ENCODE measurements around the gene SYP.
"Not testable (repeated sequence)": the region's sequence is repeated elsewhere in the genome, so short reads cannot be mapped to it uniquely, and the experiment has no call there.

Gene SYP

GRCh38 chrX:49162620-49163019 lies 37.4 kb downstream of the SYP start, which contains the start of gene MAGIX:
MAGIX (plus strand) TSS chrX:49162758; CDS start chrX:49162890, 132 bp downstream.
- H3K36me3 ChIP-seq (ENCODE audit: control insufficient read depth, insufficient read depth, low read length) = no peaks in the 10 kb centered on the region
- H3K27me3 ChIP-seq (replicated peaks; ENCODE audit: control insufficient read depth, insufficient read depth, low read length, poor library complexity, severe bottlenecking) = no peaks in the 10 kb centered on the region
- H3K4me3 ChIP-seq (ENCODE audit: insufficient read depth, low read depth, low read length, poor library complexity, severe bottlenecking) = peak within 1 kb of the TSS; percentile 46
- H3K9me3 ChIP-seq (ENCODE audit: control insufficient read depth, low read length) = no peaks in the 10 kb centered on the region
- no peak for DNase-seq
- H3K27ac ChIP-seq (ENCODE audit: insufficient read depth, low read length, poor library complexity, severe bottlenecking) = peak within 1 kb of the TSS; percentile 71
- peaks cover 8% of the 10 kb centered on the region for H3K4me1 ChIP-seq (ENCODE audit: control insufficient read depth, insufficient read depth, low read length, poor library complexity, severe bottlenecking)

- no peak for DNase-seq
- Histone ChIP-seq H3K4me1 (ENCODE audit: control insufficient read depth, insufficient read depth, low read length, poor library complexity, severe bottlenecking) (peaks cover 8% of the 10 kb centered on the region), H3K27ac (ENCODE audit: insufficient read depth, low read length, poor library complexity, severe bottlenecking) (no peak overlapping the region), H3K36me3 (ENCODE audit: control insufficient read depth, insufficient read depth, low read length) (no peaks in the 10 kb centered on the region), H3K27me3 (replicated peaks; ENCODE audit: control insufficient read depth, insufficient read depth, low read length, poor library complexity, severe bottlenecking) (no peaks in the 10 kb centered on the region), H3K9me3 (ENCODE audit: control insufficient read depth, low read length) (no peaks in the 10 kb centered on the region), H3K4me3 (ENCODE audit: insufficient read depth, low read depth, low read length, poor library complexity, severe bottlenecking) (no peak overlapping the region)
These were observed 38.4 kb downstream of the SYP start for GRCh38 chrX:49161632-49162031.

GRCh38 chrX:49160908-49161307 lies 39.1 kb downstream of the SYP start:
- Histone ChIP-seq H3K9me3 (ENCODE audit: control insufficient read depth, low read length) (no peaks in the 10 kb centered on the region), H3K27ac (ENCODE audit: insufficient read depth, low read length, poor library complexity, severe bottlenecking) (no peak overlapping the region), H3K4me1 (ENCODE audit: control insufficient read depth, insufficient read depth, low read length, poor library complexity, severe bottlenecking) (peaks cover 5% of the 10 kb centered on the region), H3K36me3 (ENCODE audit: control insufficient read depth, insufficient read depth, low read length) (no peaks in the 10 kb centered on the region), H3K27me3 (replicated peaks; ENCODE audit: control insufficient read depth, insufficient read depth, low read length, poor library complexity, severe bottlenecking) (no peaks in the 10 kb centered on the region), H3K4me3 (ENCODE audit: insufficient read depth, low read depth, low read length, poor library complexity, severe bottlenecking) (no peak overlapping the region)
- no peak for DNase-seq

- no peak for DNase-seq
- H3K4me3 ChIP-seq (ENCODE audit: insufficient read depth, low read depth, low read length, poor library complexity, severe bottlenecking) = no peak overlapping the region
- H3K9me3 ChIP-seq (ENCODE audit: control insufficient read depth, low read length) = no peaks in the 10 kb centered on the region
- H3K27ac ChIP-seq (ENCODE audit: insufficient read depth, low read length, poor library complexity, severe bottlenecking) = no peak overlapping the region
- H3K27me3 ChIP-seq (replicated peaks; ENCODE audit: control insufficient read depth, insufficient read depth, low read length, poor library complexity, severe bottlenecking) = no peaks in the 10 kb centered on the region
- no peaks in the 10 kb centered on the region for H3K36me3 ChIP-seq (ENCODE audit: control insufficient read depth, insufficient read depth, low read length)
- H3K4me1 ChIP-seq (ENCODE audit: control insufficient read depth, insufficient read depth, low read length, poor library complexity, severe bottlenecking) = no peaks in the 10 kb centered on the region
These were observed 42.8 kb downstream of the SYP start for GRCh38 chrX:49157194-49157593.

GRCh38 chrX:49155900-49156837 lies 43.8 kb downstream of the SYP start:
- Histone ChIP-seq H3K27me3 (replicated peaks; ENCODE audit: control insufficient read depth, insufficient read depth, low read length, poor library complexity, severe bottlenecking) (no peaks in the 10 kb centered on the region), H3K36me3 (ENCODE audit: control insufficient read depth, insufficient read depth, low read length) (no peaks in the 10 kb centered on the region), H3K4me1 (ENCODE audit: control insufficient read depth, insufficient read depth, low read length, poor library complexity, severe bottlenecking) (no peaks in the 10 kb centered on the region), H3K4me3 (ENCODE audit: insufficient read depth, low read depth, low read length, poor library complexity, severe bottlenecking) (peak overlapping the region; percentile 56), H3K27ac (ENCODE audit: insufficient read depth, low read length, poor library complexity, severe bottlenecking) (peak overlapping the region; percentile 87), H3K9me3 (ENCODE audit: control insufficient read depth, low read length) (no peaks in the 10 kb centered on the region)
- DNase-seq = peak; percentile 72 to 78 (median 76)

GRCh38 chrX:49155243-49155899 lies 44.6 kb downstream of the SYP start:
- Histone ChIP-seq H3K27me3 (replicated peaks; ENCODE audit: control insufficient read depth, insufficient read depth, low read length, poor library complexity, severe bottlenecking) (no peaks in the 10 kb centered on the region), H3K27ac (ENCODE audit: insufficient read depth, low read length, poor library complexity, severe bottlenecking) (peak overlapping the region; percentile 87), H3K9me3 (ENCODE audit: control insufficient read depth, low read length) (no peaks in the 10 kb centered on the region), H3K4me1 (ENCODE audit: control insufficient read depth, insufficient read depth, low read length, poor library complexity, severe bottlenecking) (no peaks in the 10 kb centered on the region), H3K36me3 (ENCODE audit: control insufficient read depth, insufficient read depth, low read length) (no peaks in the 10 kb centered on the region), H3K4me3 (ENCODE audit: insufficient read depth, low read depth, low read length, poor library complexity, severe bottlenecking) (peak overlapping the region; percentile 56)
- peak in 1 of 3 donors; percentile 27 for DNase-seq

- H3K27ac ChIP-seq (ENCODE audit: insufficient read depth, low read length, poor library complexity, severe bottlenecking) = no peak overlapping the region
These were observed 46.5 kb downstream of the SYP start for GRCh38 chrX:49153467-49153866.

GRCh38 chrX:49149291-49149690 lies 50.7 kb downstream of the SYP start:
- not testable (repeated sequence) for H3K4me1 ChIP-seq (ENCODE audit: control insufficient read depth, insufficient read depth, low read length, poor library complexity, severe bottlenecking); H3K36me3 ChIP-seq (ENCODE audit: control insufficient read depth, insufficient read depth, low read length); H3K9me3 ChIP-seq (ENCODE audit: control insufficient read depth, low read length); H3K27me3 ChIP-seq (replicated peaks; ENCODE audit: control insufficient read depth, insufficient read depth, low read length, poor library complexity, severe bottlenecking); DNase-seq; H3K27ac ChIP-seq (ENCODE audit: insufficient read depth, low read length, poor library complexity, severe bottlenecking); H3K4me3 ChIP-seq (ENCODE audit: insufficient read depth, low read depth, low read length, poor library complexity, severe bottlenecking)

More at GRCh38 chrX:49153467-49153866, 46.5 kb downstream of the SYP start:
- no peak for DNase-seq
- Histone ChIP-seq H3K36me3 (ENCODE audit: control insufficient read depth, insufficient read depth, low read length) (no peaks in the 10 kb centered on the region), H3K4me1 (ENCODE audit: control insufficient read depth, insufficient read depth, low read length, poor library complexity, severe bottlenecking) (no peaks in the 10 kb centered on the region), H3K27me3 (replicated peaks; ENCODE audit: control insufficient read depth, insufficient read depth, low read length, poor library complexity, severe bottlenecking) (no peaks in the 10 kb centered on the region), H3K9me3 (ENCODE audit: control insufficient read depth, low read length) (no peaks in the 10 kb centered on the region), H3K4me3 (ENCODE audit: insufficient read depth, low read depth, low read length, poor library complexity, severe bottlenecking) (no peak overlapping the region)

- H3K27me3 ChIP-seq (replicated peaks; ENCODE audit: control insufficient read depth, insufficient read depth, low read length, poor library complexity, severe bottlenecking); H3K9me3 ChIP-seq (ENCODE audit: control insufficient read depth, low read length); H3K27ac ChIP-seq (ENCODE audit: insufficient read depth, low read length, poor library complexity, severe bottlenecking); H3K4me1 ChIP-seq (ENCODE audit: control insufficient read depth, insufficient read depth, low read length, poor library complexity, severe bottlenecking); DNase-seq; H3K36me3 ChIP-seq (ENCODE audit: control insufficient read depth, insufficient read depth, low read length); H3K4me3 ChIP-seq (ENCODE audit: insufficient read depth, low read depth, low read length, poor library complexity, severe bottlenecking): not testable (repeated sequence)
These were observed 51.4 kb downstream of the SYP start for GRCh38 chrX:49148390-49149100.
